HepG2 (cell line): ENCODE data around the gene JMJD6. TPM values are rescaled to one million over a fixed set of nuclear protein-coding genes. Genes with fewer than 3 reads are reported as not detected.

ENCODE experiments used
- AHDC1 ChIP-seq: sonication (generic); formaldehyde crosslinking; IDR thresholded peaks from 2 replicates; pipeline ENCODE4 v1.5.1; 2020; ENCODE audit warnings: mild to moderate bottlenecking, missing genetic modification reagents, borderline replicate concordance
- EEA1 ChIP-seq: sonication (generic); formaldehyde crosslinking; IDR thresholded peaks from 2 replicates; pipeline ENCODE4 v1.5.1; 2020; ENCODE audit warnings: mild to moderate bottlenecking, missing genetic modification reagents, borderline replicate concordance
- KDM3A ChIP-seq: IDR thresholded peaks from 2 replicates; pipeline ENCODE4 v1.6.1; 2018; ENCODE audit warnings: low read depth, missing compliant biosample characterization
- KLF15 ChIP-seq: sonication (generic); formaldehyde crosslinking; IDR thresholded peaks from 2 replicates; pipeline ENCODE4 v1.8.1; 2023; ENCODE audit warnings: borderline replicate concordance, mild to moderate bottlenecking, inconsistent platforms, missing genetic modification reagents, mixed read lengths
- KLF6 ChIP-seq: IDR thresholded peaks from 2 replicates; pipeline ENCODE4 v1.8.0; 2016; ENCODE audit warnings: missing biosample characterization, missing genetic modification reagents
- SNAI1 ChIP-seq: sonication (generic); formaldehyde crosslinking; IDR thresholded peaks from 2 replicates; pipeline ENCODE4 v1.5.0; 2020; ENCODE audit warnings: mild to moderate bottlenecking, missing genetic modification reagents, borderline replicate concordance
- ZNF138 ChIP-seq: sonication (generic); formaldehyde crosslinking; IDR thresholded peaks from 2 replicates; pipeline ENCODE4 v1.5.0; 2020; ENCODE audit warnings: mild to moderate bottlenecking, low read depth, missing genetic modification reagents
- ZNF280D ChIP-seq: sonication (generic); formaldehyde crosslinking; IDR thresholded peaks from 2 replicates; pipeline ENCODE4 v1.5.1; 2020; ENCODE audit warnings: mild to moderate bottlenecking, missing genetic modification reagents
- ZNF30 ChIP-seq: sonication (generic); formaldehyde crosslinking; IDR thresholded peaks from 2 replicates; pipeline ENCODE4 v1.5.0; 2020; ENCODE audit warnings: mild to moderate bottlenecking, missing genetic modification reagents
- ZNF33B ChIP-seq: sonication (generic); formaldehyde crosslinking; IDR thresholded peaks from 2 replicates; pipeline ENCODE4 v1.5.1; 2020; ENCODE audit warnings: mild to moderate bottlenecking, missing genetic modification reagents
- ZNF343 ChIP-seq: sonication (generic); formaldehyde crosslinking; IDR thresholded peaks from 2 replicates; pipeline ENCODE4 v1.4.0; 2020; ENCODE audit warnings: mild to moderate bottlenecking, missing genetic modification reagents
- ZNF563 ChIP-seq: sonication (generic); formaldehyde crosslinking; IDR thresholded peaks from 2 replicates; pipeline ENCODE4 v1.8.0; 2022; ENCODE audit warnings: mild to moderate bottlenecking, moderate library complexity, missing genetic modification reagents
- ZNF773 ChIP-seq: sonication (generic); formaldehyde crosslinking; IDR thresholded peaks from 2 replicates; pipeline ENCODE4 v1.4.0; 2020; ENCODE audit warnings: missing genetic modification reagents, borderline replicate concordance
- polyA plus RNA-seq, 8 experiments: library from polyadenylated mRNA; depleted of rRNA in 3 of 8; stranded (reverse) in 7 of 8; unstranded in 1 of 8; fragments of >200 nt; fragmentation: Illumina TruSeq in 4 of 8; extraction: Trizol in 4 of 8; gene quantifications; 2 replicates each; pipeline versions ENCODE4 v1.2.1 to v1.2.3, GENCODE V29; 2011 to 2016; ENCODE audit warnings: low read depth in 4 of 8, missing spikeins in 1 of 8, mixed read lengths in 1 of 8; ENCODE audit not compliant: insufficient read depth in 1 of 8
- total RNA-seq, 5 experiments: library from RNA; depleted of rRNA; stranded (reverse); fragments of >200 nt; fragmentation: Illumina TruSeq; extraction: Trizol; gene quantifications; 2 replicates each; pipeline ENCODE4 v1.2.3, GENCODE V29; 2016; ENCODE audit warnings: low read depth in 1 of 5
- TF ChIP-seq, protein P1 (sequence below): sonication (generic); formaldehyde crosslinking; IDR thresholded peaks from 2 replicates; pipeline ENCODE4 v1.9.0; 2021; ENCODE audit warnings: mild to moderate bottlenecking, missing genetic modification reagents

The JMJD6 gene
- total and polyA plus RNA-seq, 2 of the 13 experiments (the other 11 are each of a cell fraction or from before 2014, with no cell fraction given), result 33.6 to 41.0 TPM

DNA sequence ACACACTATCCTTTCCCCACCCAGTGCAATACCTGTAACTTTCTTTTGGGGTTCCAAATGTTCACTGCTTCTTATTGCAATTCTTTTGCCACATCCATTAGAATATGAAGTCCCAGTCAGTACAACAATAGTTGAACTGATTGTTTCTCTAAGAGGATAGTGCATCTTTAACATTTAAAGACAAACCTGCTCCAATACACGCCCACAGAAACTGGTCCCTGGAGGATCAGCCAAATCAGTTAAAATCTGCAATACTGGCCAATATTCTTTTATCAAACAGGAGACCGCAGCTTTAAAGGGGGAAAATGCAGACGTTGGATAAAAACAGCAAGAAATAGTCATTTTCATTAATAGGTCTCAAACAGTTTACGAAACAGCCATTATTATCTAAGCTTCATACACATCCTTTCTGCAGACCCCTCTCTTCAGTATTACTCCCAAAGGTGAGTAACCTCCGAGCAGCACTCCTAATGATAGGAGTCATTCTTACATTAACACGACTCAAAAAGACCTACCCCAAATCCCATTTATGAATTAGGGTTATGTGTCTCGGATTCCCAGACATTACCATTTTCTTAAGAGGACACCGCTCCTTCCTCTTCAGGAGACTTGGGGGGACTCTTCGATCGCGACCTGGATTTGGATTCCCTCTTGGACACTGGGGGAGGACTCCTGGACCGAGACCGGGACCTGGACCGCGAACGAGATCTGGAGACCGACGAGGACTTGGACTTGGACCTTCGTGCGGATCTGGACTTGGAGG lies 9.4 kb upstream of the JMJD6 start (continued):
- TF ChIP-seq, protein P1, sequence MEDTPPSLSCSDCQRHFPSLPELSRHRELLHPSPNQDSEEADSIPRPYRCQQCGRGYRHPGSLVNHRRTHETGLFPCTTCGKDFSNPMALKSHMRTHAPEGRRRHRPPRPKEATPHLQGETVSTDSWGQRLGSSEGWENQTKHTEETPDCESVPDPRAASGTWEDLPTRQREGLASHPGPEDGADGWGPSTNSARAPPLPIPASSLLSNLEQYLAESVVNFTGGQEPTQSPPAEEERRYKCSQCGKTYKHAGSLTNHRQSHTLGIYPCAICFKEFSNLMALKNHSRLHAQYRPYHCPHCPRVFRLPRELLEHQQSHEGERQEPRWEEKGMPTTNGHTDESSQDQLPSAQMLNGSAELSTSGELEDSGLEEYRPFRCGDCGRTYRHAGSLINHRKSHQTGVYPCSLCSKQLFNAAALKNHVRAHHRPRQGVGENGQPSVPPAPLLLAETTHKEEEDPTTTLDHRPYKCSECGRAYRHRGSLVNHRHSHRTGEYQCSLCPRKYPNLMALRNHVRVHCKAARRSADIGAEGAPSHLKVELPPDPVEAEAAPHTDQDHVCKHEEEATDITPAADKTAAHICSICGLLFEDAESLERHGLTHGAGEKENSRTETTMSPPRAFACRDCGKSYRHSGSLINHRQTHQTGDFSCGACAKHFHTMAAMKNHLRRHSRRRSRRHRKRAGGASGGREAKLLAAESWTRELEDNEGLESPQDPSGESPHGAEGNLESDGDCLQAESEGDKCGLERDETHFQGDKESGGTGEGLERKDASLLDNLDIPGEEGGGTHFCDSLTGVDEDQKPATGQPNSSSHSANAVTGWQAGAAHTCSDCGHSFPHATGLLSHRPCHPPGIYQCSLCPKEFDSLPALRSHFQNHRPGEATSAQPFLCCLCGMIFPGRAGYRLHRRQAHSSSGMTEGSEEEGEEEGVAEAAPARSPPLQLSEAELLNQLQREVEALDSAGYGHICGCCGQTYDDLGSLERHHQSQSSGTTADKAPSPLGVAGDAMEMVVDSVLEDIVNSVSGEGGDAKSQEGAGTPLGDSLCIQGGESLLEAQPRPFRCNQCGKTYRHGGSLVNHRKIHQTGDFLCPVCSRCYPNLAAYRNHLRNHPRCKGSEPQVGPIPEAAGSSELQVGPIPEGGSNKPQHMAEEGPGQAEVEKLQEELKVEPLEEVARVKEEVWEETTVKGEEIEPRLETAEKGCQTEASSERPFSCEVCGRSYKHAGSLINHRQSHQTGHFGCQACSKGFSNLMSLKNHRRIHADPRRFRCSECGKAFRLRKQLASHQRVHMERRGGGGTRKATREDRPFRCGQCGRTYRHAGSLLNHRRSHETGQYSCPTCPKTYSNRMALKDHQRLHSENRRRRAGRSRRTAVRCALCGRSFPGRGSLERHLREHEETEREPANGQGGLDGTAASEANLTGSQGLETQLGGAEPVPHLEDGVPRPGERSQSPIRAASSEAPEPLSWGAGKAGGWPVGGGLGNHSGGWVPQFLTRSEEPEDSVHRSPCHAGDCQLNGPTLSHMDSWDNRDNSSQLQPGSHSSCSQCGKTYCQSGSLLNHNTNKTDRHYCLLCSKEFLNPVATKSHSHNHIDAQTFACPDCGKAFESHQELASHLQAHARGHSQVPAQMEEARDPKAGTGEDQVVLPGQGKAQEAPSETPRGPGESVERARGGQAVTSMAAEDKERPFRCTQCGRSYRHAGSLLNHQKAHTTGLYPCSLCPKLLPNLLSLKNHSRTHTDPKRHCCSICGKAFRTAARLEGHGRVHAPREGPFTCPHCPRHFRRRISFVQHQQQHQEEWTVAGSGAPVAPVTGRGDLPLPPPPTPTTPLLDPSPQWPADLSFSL (CRISPR knock-in tag), result no peak
- TF ChIP-seq SNAI1 (peak; percentile 69; the same call in 1 of the 2 replicates), EEA1 (CRISPR knock-in tag) (no peak), KLF15 (CRISPR knock-in tag) (no peak), ZNF563 (CRISPR knock-in tag) (no peak), AHDC1 (CRISPR knock-in tag) (peak; percentile 31; the same call in 1 of the 2 replicates), ZNF138 (CRISPR knock-in tag) (no peak), ZNF33B (CRISPR knock-in tag) (no peak), KDM3A (CRISPR knock-in tag) (no peak), ZNF30 (no peak), ZNF280D (CRISPR knock-in tag) (no peak), ZNF343 (no peak), ZNF773 (CRISPR knock-in tag) (no peak), KLF6 (no peak)
